ENCODE data around the gene CCR2. TPM values are rescaled to one million over a fixed set of nuclear protein-coding genes. Genes with fewer than 3 reads are reported as not detected.

CCR2 gene
- total and polyA plus RNA-seq, 12 donors: 0.30 to 5.6 (median 0.80) TPM

GRCh38 chr3:46378426-46378942 is 24.6 kb downstream of the CCR2 start:
- Histone ChIP-seq H3K4me3 (no peak overlapping the region), H3K4me1 (replicated peaks in 1 of 2) (no peaks in the 10 kb centered on the region), H3K9me3 (replicated peaks in 1 of 3) (no peaks in the 10 kb centered on the region), H3K27ac (no peak overlapping the region), H3K27me3 (peaks cover 4% of the 10 kb centered on the region), H3K36me3 (replicated peaks in 1 of 2) (no peaks in the 10 kb centered on the region)
- peak; percentile 49 to 78 (median 61) for DNase-seq
- TF ChIP-seq CTCF (IDR thresholded peaks at IDR 0.05) (peak; percentile 25 to 59 (median 56)), POLR2A (IDR thresholded peaks at IDR 0.05) (no peak)
- intact Hi-C loops (cut with DNase I): loop anchor here in 1 of 2 donors (10.0 kb wide), 1 partner anchor 294 kb away; no protein-coding TSS in a partner anchor
- WGBS, 4 donors: 35 to 41% (median 39%) methylated on average over 8 of the region's 8 CpGs

- H3K27ac ChIP-seq: peak overlapping the region in 1 of 5 donors; percentile 7
- intact Hi-C loops (cut with DNase I): loop anchor here in 1 of 2 donors (10.0 kb wide), 1 partner anchor 446 kb away; no protein-coding TSS in a partner anchor
- no peak for TF ChIP-seq POLR2A (IDR thresholded peaks at IDR 0.05)
- no peak for TF ChIP-seq CTCF (IDR thresholded peaks at IDR 0.05)
- no peaks in the 10 kb centered on the region for H3K27me3 ChIP-seq
- no peak for DNase-seq
- no peaks in the 10 kb centered on the region for H3K9me3 ChIP-seq (replicated peaks in 1 of 3)
- H3K4me1 ChIP-seq (replicated peaks in 1 of 2): no peaks in the 10 kb centered on the region
- 65 to 80% (median 73%) methylated on average over 8 of the region's 8 CpGs for WGBS, 4 donors
- H3K36me3 ChIP-seq (replicated peaks in 1 of 2): no peaks in the 10 kb centered on the region
- H3K4me3 ChIP-seq: no peak overlapping the region
Observed at GRCh38 chr3:46380471-46381221, 26.7 kb downstream of the CCR2 start.

- WGBS, 4 donors: 61 to 70% (median 65%) methylated on average over 3 of the region's 3 CpGs
- no peak for TF ChIP-seq POLR2A (IDR thresholded peaks at IDR 0.05)
- no peak for TF ChIP-seq CTCF (IDR thresholded peaks at IDR 0.05)
- no peak for DNase-seq
- Histone ChIP-seq H3K4me1 (replicated peaks in 1 of 2) (no peaks in the 10 kb centered on the region), H3K27me3 (no peaks in the 10 kb centered on the region), H3K4me3 (no peak overlapping the region), H3K27ac (no peak overlapping the region), H3K9me3 (replicated peaks in 1 of 3) (no peaks in the 10 kb centered on the region), H3K36me3 (replicated peaks in 1 of 2) (no peaks in the 10 kb centered on the region)
- intact Hi-C loops (cut with DNase I): loop anchor here in 1 of 2 donors (10.0 kb wide), 1 partner anchor 447 kb away; no protein-coding TSS in a partner anchor
Observed at GRCh38 chr3:46381625-46382024, 27.7 kb downstream of the CCR2 start.

GRCh38 chr3:46383211-46383950 is 29.5 kb downstream of the CCR2 start:
- WGBS, 4 donors: 47 to 63% (median 60%) methylated on average over 5 to 6 of the region's 6 CpGs
- TF ChIP-seq CTCF (IDR thresholded peaks at IDR 0.05) (no peak), POLR2A (IDR thresholded peaks at IDR 0.05) (no peak)
- Histone ChIP-seq H3K9me3 (replicated peaks in 1 of 3) (no peaks in the 10 kb centered on the region), H3K4me1 (replicated peaks in 1 of 2) (no peaks in the 10 kb centered on the region), H3K27me3 (no peaks in the 10 kb centered on the region), H3K4me3 (no peak overlapping the region), H3K27ac (no peak overlapping the region), H3K36me3 (replicated peaks in 1 of 2) (no peaks in the 10 kb centered on the region)
- DNase-seq: peak in 1 of 7 donors; percentile 19
- intact Hi-C loops (cut with DNase I): loop anchor here in 1 of 2 donors (10.0 kb wide), 1 partner anchor 449 kb away; no protein-coding TSS in a partner anchor
